Breast epithelium (tissue), 3 donors: ENCODE measurements around the gene ELOVL5.

Experiments used
- POLR2AphosphoS5 ChIP-seq, 3 donors: sonication (generic); formaldehyde crosslinking; IDR thresholded peaks; one replicate each; pipeline ENCODE4 v1.6.1; 2017; ENCODE audit warnings: antibody characterized with exemption in 3 of 3
- TF ChIP-seq, protein P1 (sequence below), 3 donors: fragments of 450-650 bp; IDR thresholded peaks; one replicate each; pipeline ENCODE4 v1.5.1; 2016 to 2017; ENCODE audit warnings: antibody characterized with exemption in 3 of 3, mild to moderate bottlenecking in 3 of 3, moderate library complexity in 3 of 3

DNA sequence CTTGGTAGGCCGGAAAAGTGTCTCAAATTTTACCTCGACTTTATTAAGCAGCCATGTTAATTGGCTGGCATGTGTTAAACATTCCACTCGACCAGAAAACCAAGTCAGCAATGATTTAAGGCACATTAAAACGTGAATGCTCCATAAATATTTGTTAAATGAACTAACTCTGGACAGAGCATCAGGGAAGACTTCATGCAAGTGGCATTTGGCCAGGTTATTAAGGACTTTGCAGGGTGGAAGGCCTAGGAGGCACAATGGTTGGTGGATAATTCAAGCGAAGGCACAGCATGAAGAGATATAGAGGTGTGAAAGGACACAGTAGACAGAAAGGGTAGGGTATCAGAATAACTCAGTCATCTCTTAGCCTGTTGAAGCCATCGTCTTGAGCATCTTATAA, 23.0 kb downstream of the ELOVL5 start:
- TF ChIP-seq, protein P1, sequence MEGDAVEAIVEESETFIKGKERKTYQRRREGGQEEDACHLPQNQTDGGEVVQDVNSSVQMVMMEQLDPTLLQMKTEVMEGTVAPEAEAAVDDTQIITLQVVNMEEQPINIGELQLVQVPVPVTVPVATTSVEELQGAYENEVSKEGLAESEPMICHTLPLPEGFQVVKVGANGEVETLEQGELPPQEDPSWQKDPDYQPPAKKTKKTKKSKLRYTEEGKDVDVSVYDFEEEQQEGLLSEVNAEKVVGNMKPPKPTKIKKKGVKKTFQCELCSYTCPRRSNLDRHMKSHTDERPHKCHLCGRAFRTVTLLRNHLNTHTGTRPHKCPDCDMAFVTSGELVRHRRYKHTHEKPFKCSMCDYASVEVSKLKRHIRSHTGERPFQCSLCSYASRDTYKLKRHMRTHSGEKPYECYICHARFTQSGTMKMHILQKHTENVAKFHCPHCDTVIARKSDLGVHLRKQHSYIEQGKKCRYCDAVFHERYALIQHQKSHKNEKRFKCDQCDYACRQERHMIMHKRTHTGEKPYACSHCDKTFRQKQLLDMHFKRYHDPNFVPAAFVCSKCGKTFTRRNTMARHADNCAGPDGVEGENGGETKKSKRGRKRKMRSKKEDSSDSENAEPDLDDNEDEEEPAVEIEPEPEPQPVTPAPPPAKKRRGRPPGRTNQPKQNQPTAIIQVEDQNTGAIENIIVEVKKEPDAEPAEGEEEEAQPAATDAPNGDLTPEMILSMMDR (IDR thresholded peaks at IDR 0.05) = no peak
- TF ChIP-seq POLR2AphosphoS5 (IDR thresholded peaks at IDR 0.05) = no peak
